GM21390 (cell line): ENCODE data around the gene ZBTB20.
"Not testable (repeated sequence)": the region's sequence is repeated elsewhere in the genome, so short reads cannot be mapped to it uniquely, and the experiment has no call there.

Experiments
- ATAC-seq: cut with Tn5 transposase; IDR thresholded peaks from one replicate; pipeline ENCODE4 v1.9.1; 2021; ENCODE audit not compliant: unreplicated experiment

Gene ZBTB20

GRCh38 chr3:115147329-115148141 lies 447 bp upstream of the ZBTB20 start:
- peak; percentile 79 for ATAC-seq

GRCh38 chr3:115146032-115146417 lies 1.1 kb downstream of the ZBTB20 start:
- no peak for ATAC-seq

DNA sequence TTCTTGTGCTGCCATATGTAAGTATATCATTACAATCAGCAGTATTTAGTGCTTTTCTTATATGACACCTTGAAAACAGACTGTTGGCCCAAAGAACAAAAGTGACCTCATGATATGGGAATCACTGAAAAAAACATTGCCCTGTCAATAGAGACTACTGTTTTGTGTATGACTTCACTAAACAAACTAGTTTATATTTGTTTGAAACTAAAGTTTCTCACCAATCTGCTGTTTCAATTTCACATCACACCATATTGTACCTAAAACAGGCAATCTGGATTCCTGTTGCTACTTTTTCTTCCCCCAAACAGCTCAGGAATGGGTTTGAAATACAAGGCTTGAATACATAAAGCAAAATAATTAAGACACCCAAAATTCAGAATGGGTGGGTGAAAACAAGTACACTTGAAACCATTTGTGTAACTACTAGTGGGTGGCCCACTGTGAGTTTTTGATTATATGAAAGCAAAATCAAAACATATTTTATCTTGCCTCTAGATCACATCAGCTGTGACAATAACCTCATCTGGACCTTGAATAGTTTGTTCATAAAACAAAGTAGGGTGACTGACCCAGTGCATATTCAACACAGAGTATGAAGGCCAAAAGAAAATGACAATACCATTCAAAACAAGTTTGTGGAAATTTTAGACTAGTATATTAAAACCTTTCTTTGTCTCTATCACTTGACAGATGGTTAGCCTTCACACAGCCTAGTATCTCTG lies 5.9 kb downstream of the ZBTB20 start:
- peak; percentile 77 for ATAC-seq

- ATAC-seq: peak; percentile 43
These were observed 8.0 kb downstream of the ZBTB20 start for GRCh38 chr3:115139072-115139471.

DNA sequence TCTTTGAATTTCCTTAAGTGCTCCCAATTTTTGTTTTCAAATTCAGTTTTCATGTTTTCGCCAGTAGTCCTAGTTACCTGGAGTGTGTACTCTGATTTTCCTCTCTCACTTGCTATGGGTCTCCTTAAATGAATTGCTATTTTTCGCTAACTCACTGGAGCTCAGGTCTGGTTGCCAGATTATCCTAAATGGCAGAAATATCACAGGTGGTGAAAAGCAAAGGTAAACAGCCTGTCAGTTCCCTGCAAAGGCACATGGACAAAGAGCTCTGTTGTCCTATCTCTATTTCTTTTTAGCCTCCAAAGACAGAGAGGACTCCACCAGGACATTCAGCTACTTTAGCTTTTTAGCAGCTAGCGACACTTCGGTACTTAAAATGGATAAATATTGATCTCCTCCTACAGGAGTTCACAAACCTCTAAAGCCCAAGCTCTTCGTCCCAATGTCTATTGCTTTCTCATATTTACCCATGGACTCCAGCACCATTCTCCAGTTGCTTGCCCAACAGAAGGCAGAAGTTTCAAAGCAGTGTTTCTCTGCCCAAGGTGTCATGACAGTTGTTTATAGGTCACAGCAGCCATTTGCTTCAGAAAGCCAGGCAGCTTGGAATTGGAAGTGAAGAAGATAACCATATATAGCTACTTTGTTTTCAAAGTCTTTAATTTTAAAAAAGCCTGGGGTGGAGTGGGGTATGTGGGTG lies 12.3 kb downstream of the ZBTB20 start:
- ATAC-seq: no peak

GRCh38 chr3:115127208-115127607 lies 19.9 kb downstream of the ZBTB20 start:
- ATAC-seq: no peak

- no peak for ATAC-seq
These were observed 26.5 kb downstream of the ZBTB20 start for GRCh38 chr3:115120597-115120996.

DNA sequence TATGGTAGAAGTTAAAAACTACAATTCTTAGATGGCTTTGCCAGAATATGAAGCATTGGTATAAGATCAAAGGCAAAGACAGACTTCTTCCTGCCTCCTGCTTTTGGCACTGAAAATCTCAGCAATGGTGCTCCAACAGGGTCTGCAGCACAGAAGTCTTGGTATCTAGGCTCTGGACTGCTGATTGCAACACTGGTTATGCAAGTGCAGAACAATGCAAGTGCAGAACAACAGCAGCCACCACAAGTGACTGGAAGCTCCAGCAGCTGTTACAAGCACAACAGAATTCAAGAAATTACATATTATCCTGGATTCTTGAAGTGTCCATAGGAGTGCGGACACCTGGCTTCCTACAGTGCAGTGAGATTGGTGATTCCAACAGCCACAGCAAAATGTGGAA lies 33.7 kb downstream of the ZBTB20 start:
- ATAC-seq: no peak

GRCh38 chr3:115111632-115112031 lies 35.5 kb downstream of the ZBTB20 start:
- ATAC-seq: no peak

DNA sequence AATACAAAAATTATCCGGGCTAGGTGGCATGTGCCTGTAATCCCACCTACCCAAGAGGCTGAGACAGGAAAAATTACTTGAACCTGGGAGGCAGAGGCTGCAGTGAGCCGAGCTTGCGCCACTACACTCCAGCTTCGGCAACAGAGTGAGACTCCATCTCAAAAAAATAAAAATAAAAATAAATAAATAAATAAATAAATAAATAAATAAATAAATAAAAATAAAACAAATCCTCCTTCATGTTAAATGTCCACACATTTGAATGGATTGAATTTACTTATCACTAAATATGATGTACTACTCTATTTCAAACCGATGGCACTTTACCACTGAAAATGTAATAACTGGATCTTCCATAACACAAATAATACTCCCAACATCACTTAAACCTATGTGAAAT lies 36.3 kb downstream of the ZBTB20 start:
- ATAC-seq: no peak

DNA sequence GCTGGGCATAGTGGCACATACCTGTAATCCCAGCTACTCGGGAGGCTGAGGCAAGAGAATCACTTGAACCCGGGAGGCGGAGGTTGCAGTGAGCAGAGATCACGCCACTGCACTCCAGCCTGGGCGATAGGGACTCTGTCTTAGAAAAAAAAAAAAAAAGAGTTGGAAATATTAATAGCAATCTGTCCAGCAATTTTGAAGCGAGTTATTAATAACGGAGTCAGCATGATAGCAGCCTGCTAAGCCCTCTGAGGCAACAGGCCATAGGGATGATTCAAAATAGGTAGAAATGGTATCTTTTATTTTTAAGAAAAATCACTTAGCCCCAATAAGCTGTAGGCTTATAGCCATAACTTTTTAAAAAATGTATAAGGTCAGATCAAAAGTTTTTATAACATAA lies 37.0 kb downstream of the ZBTB20 start:
- not testable (repeated sequence) for ATAC-seq

- no peak for ATAC-seq
These were observed 38.5 kb downstream of the ZBTB20 start for GRCh38 chr3:115108614-115109013.

- no peak for ATAC-seq
These were observed 45.0 kb downstream of the ZBTB20 start for GRCh38 chr3:115102046-115102445.

GRCh38 chr3:115100806-115101205 lies 46.3 kb downstream of the ZBTB20 start:
- ATAC-seq: no peak

DNA sequence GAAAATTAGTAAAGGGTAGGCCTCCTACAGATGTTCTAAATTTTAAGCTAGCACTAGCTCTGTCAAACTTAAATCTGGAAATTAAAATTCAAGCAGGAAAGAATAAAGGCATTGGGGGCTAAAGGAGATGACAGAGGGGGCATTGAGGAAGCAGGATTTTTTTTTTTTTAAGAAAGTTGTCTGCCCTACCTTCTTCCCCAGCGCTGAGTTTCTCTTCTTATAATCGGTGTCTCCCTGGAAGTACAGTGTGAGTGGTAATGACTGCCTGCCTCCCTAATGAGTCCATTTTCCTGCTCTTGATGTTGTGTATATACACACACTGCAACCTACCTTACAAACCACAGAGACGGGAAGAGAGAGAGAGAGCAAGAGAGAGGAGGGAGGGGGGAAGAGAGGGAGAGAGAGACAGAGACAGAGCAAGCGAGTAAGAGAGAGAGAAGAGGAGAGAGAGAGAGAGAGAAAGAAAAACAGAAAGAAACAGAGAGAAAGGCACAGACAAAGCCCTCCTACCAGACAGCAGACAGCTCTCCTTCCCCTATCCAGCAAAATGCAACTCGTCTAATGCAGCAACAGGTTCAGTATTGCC lies 47.0 kb downstream of the ZBTB20 start:
- ATAC-seq: peak; percentile 84

DNA sequence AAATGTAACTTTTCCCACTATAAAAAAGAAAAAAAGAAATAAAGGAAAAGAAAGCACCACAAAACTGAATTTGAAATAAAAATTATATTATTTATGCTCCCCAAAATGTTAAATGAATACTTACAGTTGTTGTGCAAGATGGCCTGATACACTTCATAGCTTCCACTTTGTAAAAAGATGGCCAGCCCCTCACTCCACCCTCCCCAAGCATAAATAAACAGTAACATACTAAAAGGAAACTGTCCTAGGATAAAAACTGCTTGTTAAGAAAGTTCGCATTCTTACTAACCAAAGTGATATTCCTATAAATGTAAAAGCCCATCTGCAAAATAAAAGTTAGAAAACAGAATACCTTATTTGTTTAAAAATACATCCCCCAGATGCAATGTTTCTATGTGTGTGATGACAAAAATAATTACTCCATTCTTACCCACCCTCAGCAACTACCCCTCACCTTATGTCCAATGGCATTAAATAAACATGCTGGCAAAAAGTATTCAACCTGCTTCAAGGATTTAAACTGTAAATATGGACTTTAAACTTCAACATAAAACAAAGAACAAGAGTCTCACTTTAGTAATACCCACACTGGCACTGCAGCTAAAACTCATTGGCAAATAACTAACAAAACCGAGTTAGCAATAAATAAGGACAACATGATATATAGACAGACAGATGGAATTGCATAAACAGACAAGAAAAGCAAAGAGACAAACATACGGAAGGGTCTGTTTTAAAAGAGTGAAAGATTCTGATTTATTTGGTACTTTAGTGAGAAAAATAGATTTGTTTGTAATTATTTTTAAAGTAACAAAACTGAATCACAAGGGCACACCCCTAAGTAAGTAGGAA lies 47.7 kb downstream of the ZBTB20 start:
- ATAC-seq: no peak

- no peak for ATAC-seq
These were observed 48.6 kb downstream of the ZBTB20 start for GRCh38 chr3:115098354-115099073.

GRCh38 chr3:115095236-115095635 lies 51.9 kb downstream of the ZBTB20 start:
- no peak for ATAC-seq

DNA sequence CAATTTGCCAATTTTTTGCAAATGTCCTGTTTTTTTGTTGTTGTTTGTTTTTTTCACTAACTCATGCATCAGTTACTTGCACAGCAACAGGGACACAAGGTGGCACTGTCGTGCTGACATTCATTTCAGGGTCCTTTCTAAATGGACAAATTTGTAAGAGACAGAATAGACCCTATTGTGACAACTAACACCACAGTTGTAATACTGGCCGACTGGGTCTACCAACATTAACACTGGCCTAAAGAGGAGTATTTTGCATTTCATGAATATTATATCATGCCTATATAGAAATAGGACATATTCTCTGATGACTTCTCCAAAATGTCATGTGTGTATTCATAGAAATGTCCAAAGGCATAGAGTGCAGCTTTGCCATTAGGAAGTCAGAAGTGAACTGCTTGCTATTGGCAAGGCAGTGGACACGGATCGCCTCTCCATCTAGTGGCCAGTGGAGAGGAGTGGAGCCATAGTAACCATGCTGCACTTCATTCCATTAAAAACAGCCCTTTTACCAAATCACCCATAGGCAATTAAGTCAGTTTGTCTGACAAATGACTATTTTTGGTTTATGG lies 54.8 kb downstream of the ZBTB20 start:
- peak; percentile 71 for ATAC-seq

- no peak for ATAC-seq
These were observed 56.4 kb downstream of the ZBTB20 start for GRCh38 chr3:115090712-115091111.
